Tibial nerve (tissue), 3 donors: Measurements from ENCODE around the gene LMO4.

ENCODE experiments used
- EP300 ChIP-seq, 2 donors: sonication (generic); formaldehyde crosslinking; IDR thresholded peaks; one replicate each; pipeline ENCODE4 v1.6.1; 2017; ENCODE audit warnings: antibody characterized with exemption in 2 of 2, mild to moderate bottlenecking in 1 of 2
- POLR2A ChIP-seq, 2 donors: fragments of 450-650 bp; IDR thresholded peaks; one replicate each; pipeline ENCODE4 v1.6.1; 2017; ENCODE audit warnings: antibody characterized with exemption in 2 of 2, mild to moderate bottlenecking in 2 of 2, moderate library complexity in 2 of 2

- TF ChIP-seq POLR2A (IDR thresholded peaks at IDR 0.05) (peak in 1 of 2 donors; percentile 47), EP300 (IDR thresholded peaks at IDR 0.05) (peak in 1 of 2 donors; percentile 78)
Measured at GRCh38 chr1:87331365-87332241, 2.9 kb downstream of the LMO4 start.
